ENCODE measurements around the gene RRAS2. TPM values are rescaled to one million over a fixed set of nuclear protein-coding genes. Genes with fewer than 3 reads are reported as not detected.

The RRAS2 gene
- total RNA-seq, 1 donor from 2014 or later = 28.1 TPM

- Histone ChIP-seq H3K4me1 (peaks cover 4 to 21% of the 10 kb centered on the region in 2 donors), H3K27me3 (no peaks in the 10 kb centered on the region), H3K27ac (no peak overlapping the region), H3K4me3 (no peak overlapping the region), H3K9me3 (no peaks in the 10 kb centered on the region), H3K36me3 (no peaks in the 10 kb centered on the region)
- no peak for DNase-seq (ENCODE audit: low spot score in 2 of 2)
- TF ChIP-seq CTCF (IDR thresholded peaks at IDR 0.05) = no peak
- intact Hi-C loops (cut with DNase I) = no loop called here
These were observed 41.2 kb downstream of the RRAS2 start for GRCh38 chr11:14317659-14318325.

GRCh38 chr11:14315130-14315529, 43.9 kb downstream of the RRAS2 start:
- H3K36me3 ChIP-seq = no peaks in the 10 kb centered on the region
- H3K4me3 ChIP-seq = no peak overlapping the region
- intact Hi-C loops (cut with DNase I) = no loop called here
- H3K27me3 ChIP-seq = no peaks in the 10 kb centered on the region
- no peak for TF ChIP-seq CTCF (IDR thresholded peaks at IDR 0.05)
- H3K27ac ChIP-seq = no peak overlapping the region
- peaks cover 4 to 38% of the 10 kb centered on the region in 2 donors for H3K4me1 ChIP-seq
- H3K9me3 ChIP-seq = no peaks in the 10 kb centered on the region
- no peak for DNase-seq (ENCODE audit: low spot score in 2 of 2)

- Histone ChIP-seq H3K36me3 (no peaks in the 10 kb centered on the region), H3K4me1 (peaks cover 4 to 39% of the 10 kb centered on the region in 2 donors), H3K27ac (no peak overlapping the region), H3K27me3 (no peaks in the 10 kb centered on the region), H3K9me3 (no peaks in the 10 kb centered on the region), H3K4me3 (no peak overlapping the region)
- no peak for DNase-seq (ENCODE audit: low spot score in 2 of 2)
- intact Hi-C loops (cut with DNase I) = no loop called here
- no peak for TF ChIP-seq CTCF (IDR thresholded peaks at IDR 0.05)
These were observed 44.9 kb downstream of the RRAS2 start for GRCh38 chr11:14314127-14314526.

- Histone ChIP-seq H3K9me3 (no peaks in the 10 kb centered on the region), H3K4me3 (no peak overlapping the region), H3K36me3 (no peaks in the 10 kb centered on the region), H3K4me1 (peaks cover 0 to 41% of the 10 kb centered on the region in 2 donors), H3K27me3 (no peaks in the 10 kb centered on the region), H3K27ac (peak overlapping the region in 1 of 2 donors; percentile 9)
- intact Hi-C loops (cut with DNase I) = no loop called here
- no peak for TF ChIP-seq CTCF (IDR thresholded peaks at IDR 0.05)
- no peak for DNase-seq (ENCODE audit: low spot score in 2 of 2)
These were observed 46.1 kb downstream of the RRAS2 start for GRCh38 chr11:14312736-14313438.

GRCh38 chr11:14310679-14311078, 48.3 kb downstream of the RRAS2 start:
- H3K4me1 ChIP-seq = peaks cover 0 to 42% of the 10 kb centered on the region in 2 donors
- no peaks in the 10 kb centered on the region for H3K9me3 ChIP-seq
- DNase-seq (ENCODE audit: low spot score in 2 of 2) = no peak
- H3K27ac ChIP-seq = no peak overlapping the region
- H3K4me3 ChIP-seq = no peak overlapping the region
- no peaks in the 10 kb centered on the region for H3K36me3 ChIP-seq
- TF ChIP-seq CTCF (IDR thresholded peaks at IDR 0.05) = no peak
- intact Hi-C loops (cut with DNase I) = no loop called here
- H3K27me3 ChIP-seq = no peaks in the 10 kb centered on the region

Measured in ascending aorta (tissue), 2 donors.